AG04449 (cell line): ENCODE measurements around the gene TMEM184C.

Experiments
- CTCF ChIA-PET: fragments of 350-600 bp; formaldehyde crosslinking; extraction: SDS; loops from one replicate; lab custom pipeline; 2021; ENCODE audit warnings: antibody characterized with exemption; lab: Yijun Ruan, JAX
- POLR2A ChIA-PET: fragments of 400-600, 350-600 bp; formaldehyde crosslinking; extraction: SDS; loops from one replicate; lab custom pipeline; 2020; ENCODE audit warnings: antibody characterized with exemption, inconsistent platforms; lab: Yijun Ruan, JAX
- DNase-seq: peaks from one replicate; pipeline ENCODE4 v3.0.0-alpha.2; 2010; ENCODE audit warnings: low read depth, low spot score
- H3K4me3 ChIP-seq: 2 replicates; pipeline ENCODE4 v1.5.1; 2011; ENCODE audit warnings: low read depth, mild to moderate bottlenecking, control low read depth, low read length
- CTCF ChIP-seq: IDR thresholded peaks from one replicate; pipeline ENCODE4 v1.5.1; 2011; ENCODE audit warnings: mild to moderate bottlenecking, moderate library complexity, low read length, control low read depth, inconsistent platforms; ENCODE audit not compliant: insufficient read depth; ENCODE audit errors: missing control alignments

TMEM184C gene

GRCh38 chr4:147674496-147674895, 57.3 kb downstream of the TMEM184C start:
- DNase-seq: no peak
- H3K4me3 ChIP-seq: no peak overlapping the region
- CTCF ChIA-PET: interaction anchor here (1.4 to 7.0 kb wide), 2 partner anchors 10 to 191 kb away, joined by 5 to 58 read pairs; partner anchors contain the start of gene PRMT9
- POLR2A ChIA-PET: no interaction called here
- TF ChIP-seq CTCF: no peak

GRCh38 chr4:147678106-147678505, 60.9 kb downstream of the TMEM184C start:
- H3K4me3 ChIP-seq: no peak overlapping the region
- ChIA-PET CTCF (interaction anchor here (3.3 kb wide), 1 partner anchor 189 kb away, joined by 30 read pairs; no protein-coding TSS in a partner anchor), POLR2A (no interaction called here)
- DNase-seq: no peak
- no peak for TF ChIP-seq CTCF

- no peak for TF ChIP-seq CTCF
- H3K4me3 ChIP-seq: no peak overlapping the region
- CTCF ChIA-PET: interaction anchor here (3.3 kb wide), 1 partner anchor 188 kb away, joined by 30 read pairs; no protein-coding TSS in a partner anchor
- DNase-seq: no peak
- POLR2A ChIA-PET: no interaction called here
These were observed 61.8 kb downstream of the TMEM184C start for GRCh38 chr4:147678796-147679549.

GRCh38 chr4:147682755-147683154, 65.6 kb downstream of the TMEM184C start:
- ChIA-PET CTCF (interaction anchor here (1.3 to 4.7 kb wide), 4 partner anchors 14 to 183 kb away, joined by 3 to 77 read pairs (median 6); partner anchors contain the start of gene ARHGAP10), POLR2A (interaction anchor here (0.6 to 1.5 kb wide), 2 partner anchors 50 to 65 kb away, joined by 4 to 12 read pairs; partner anchors contain the start of gene TMEM184C)
- no peak for TF ChIP-seq CTCF
- peak overlapping the region; percentile 88 for H3K4me3 ChIP-seq
- no peak for DNase-seq

- H3K4me3 ChIP-seq: peak overlapping the region; percentile 88
- ChIA-PET POLR2A (interaction anchor here (0.6 to 1.7 kb wide), 3 partner anchors 49 to 153 kb away, joined by 4 to 12 read pairs (median 4); partner anchors contain the start of gene TMEM184C), CTCF (interaction anchor here (0.7 to 4.7 kb wide), 5 partner anchors 14 to 183 kb away, joined by 3 to 77 read pairs (median 5); partner anchors contain the start of gene ARHGAP10)
- DNase-seq: no peak
- TF ChIP-seq CTCF: no peak
These were observed 66.0 kb downstream of the TMEM184C start for GRCh38 chr4:147683188-147683591.
